Fibroblast of lung (primary cell): ENCODE data around the gene SLC4A1.

Experiments used
- EZH2 ChIP-seq: IDR thresholded peaks from 2 replicates; pipeline ENCODE4 v1.5.1; 2012; ENCODE audit warnings: low read length, control low read depth, mild to moderate bottlenecking; ENCODE audit errors: missing control alignments
- TF ChIP-seq, protein P1 (sequence below), 2 donors: IDR thresholded peaks in 1 of 2; conservative IDR thresholded peaks in 1 of 2; 1 replicate in 1 of 2; 2 replicates in 1 of 2; pipeline ENCODE4 v1.5.1; 2011 to 2012; ENCODE audit warnings: low read length in 2 of 2, control low read depth in 1 of 2, inconsistent platforms in 1 of 2, low read depth in 1 of 2, mild to moderate bottlenecking in 1 of 2

- TF ChIP-seq, protein P1, sequence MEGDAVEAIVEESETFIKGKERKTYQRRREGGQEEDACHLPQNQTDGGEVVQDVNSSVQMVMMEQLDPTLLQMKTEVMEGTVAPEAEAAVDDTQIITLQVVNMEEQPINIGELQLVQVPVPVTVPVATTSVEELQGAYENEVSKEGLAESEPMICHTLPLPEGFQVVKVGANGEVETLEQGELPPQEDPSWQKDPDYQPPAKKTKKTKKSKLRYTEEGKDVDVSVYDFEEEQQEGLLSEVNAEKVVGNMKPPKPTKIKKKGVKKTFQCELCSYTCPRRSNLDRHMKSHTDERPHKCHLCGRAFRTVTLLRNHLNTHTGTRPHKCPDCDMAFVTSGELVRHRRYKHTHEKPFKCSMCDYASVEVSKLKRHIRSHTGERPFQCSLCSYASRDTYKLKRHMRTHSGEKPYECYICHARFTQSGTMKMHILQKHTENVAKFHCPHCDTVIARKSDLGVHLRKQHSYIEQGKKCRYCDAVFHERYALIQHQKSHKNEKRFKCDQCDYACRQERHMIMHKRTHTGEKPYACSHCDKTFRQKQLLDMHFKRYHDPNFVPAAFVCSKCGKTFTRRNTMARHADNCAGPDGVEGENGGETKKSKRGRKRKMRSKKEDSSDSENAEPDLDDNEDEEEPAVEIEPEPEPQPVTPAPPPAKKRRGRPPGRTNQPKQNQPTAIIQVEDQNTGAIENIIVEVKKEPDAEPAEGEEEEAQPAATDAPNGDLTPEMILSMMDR (conservative IDR thresholded peaks at IDR 0.05 in 1 of 2, IDR thresholded peaks at IDR 0.05 in 1 of 2; ENCODE audit: low read depth in 1 of 2, low read length in 2 of 2), result no peak
- TF ChIP-seq EZH2, result no peak
Observed at GRCh38 chr17:44221862-44222111, 46.1 kb downstream of the SLC4A1 start.
